SU-DHL-6 (cell line): Measurements from ENCODE around the gene PPFIBP2.

Experiments used
- CTCF ChIP-seq: fragments of 200-600 bp; sonication (generic); IDR thresholded peaks from one replicate; pipeline ENCODE4 v1.5.1; 2017; ENCODE audit warnings: antibody characterized with exemption, mild to moderate bottlenecking, low read length, moderate library complexity; ENCODE audit not compliant: insufficient read depth, poor library complexity, severe bottlenecking
- EZH2phosphoT487 ChIP-seq: fragments of 200-600 bp; sonication (generic), shearing (Covaris generic); conservative IDR thresholded peaks from 2 replicates; pipeline ENCODE4 v1.6.1; 2018; ENCODE audit warnings: mild to moderate bottlenecking, antibody characterized with exemption, low read length, moderate library complexity, mixed read lengths

GRCh38 chr11:7508087-7508486, 5.7 kb upstream of the PPFIBP2 start:
- TF ChIP-seq CTCF (no peak), EZH2phosphoT487 (no peak)
